GM19452 (cell line): ENCODE measurements around the gene HOXB8.

Experiments used
- ATAC-seq: cut with Tn5 transposase; IDR thresholded peaks from one replicate; pipeline ENCODE4 v1.9.1; 2021; ENCODE audit not compliant: unreplicated experiment

The HOXB8 gene

DNA sequence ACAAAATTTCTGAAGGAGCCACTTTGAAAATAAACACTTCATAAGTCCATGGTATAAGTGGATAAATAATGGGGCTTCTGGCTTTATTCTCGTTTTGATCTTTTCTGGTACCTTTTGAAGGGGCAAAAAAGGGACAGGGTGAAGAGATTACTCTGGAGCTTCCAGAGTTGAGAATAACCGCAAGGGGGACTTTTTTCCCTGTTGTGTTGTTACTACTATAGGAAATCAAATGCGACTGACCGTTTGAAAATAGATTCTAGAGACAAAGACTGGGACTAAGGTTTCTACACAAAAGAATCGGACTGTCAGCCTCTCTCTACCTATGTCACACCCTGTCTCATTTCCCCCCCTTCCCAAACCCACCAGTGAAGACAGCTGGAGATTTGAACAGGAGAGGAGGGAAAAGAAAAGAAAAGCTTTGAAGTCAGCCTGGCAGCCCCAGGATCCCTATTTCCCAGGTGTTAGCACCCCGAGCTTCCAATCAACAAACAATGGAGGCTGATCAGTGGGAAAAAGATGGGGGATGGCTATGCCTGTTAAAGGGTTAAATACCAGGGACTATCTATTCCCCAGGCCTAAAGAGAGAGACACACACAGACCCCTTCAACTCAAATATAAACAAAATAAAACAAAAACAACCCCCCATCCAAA, 45.3 kb downstream of the HOXB8 start:
- no peak for ATAC-seq

DNA sequence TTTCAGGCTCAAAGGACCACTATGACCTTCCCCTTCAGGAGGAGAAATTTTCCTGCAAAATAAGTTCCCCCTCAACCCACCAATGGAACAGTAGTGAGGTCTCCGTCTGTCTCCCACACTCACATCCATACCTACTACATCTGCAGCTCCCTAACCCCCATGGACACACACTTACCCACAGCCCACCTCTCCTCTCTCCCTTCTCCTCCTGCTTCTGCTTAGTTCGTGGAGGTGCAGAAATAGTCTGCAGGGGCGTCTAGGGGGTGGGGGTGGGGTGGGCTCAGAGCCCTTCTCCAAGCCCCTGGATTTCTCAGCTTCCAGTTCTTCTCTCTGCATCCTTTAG, 45.9 kb downstream of the HOXB8 start:
- ATAC-seq = no peak

- no peak for ATAC-seq
These were observed 46.4 kb downstream of the HOXB8 start for GRCh38 chr17:48568499-48569239.

DNA sequence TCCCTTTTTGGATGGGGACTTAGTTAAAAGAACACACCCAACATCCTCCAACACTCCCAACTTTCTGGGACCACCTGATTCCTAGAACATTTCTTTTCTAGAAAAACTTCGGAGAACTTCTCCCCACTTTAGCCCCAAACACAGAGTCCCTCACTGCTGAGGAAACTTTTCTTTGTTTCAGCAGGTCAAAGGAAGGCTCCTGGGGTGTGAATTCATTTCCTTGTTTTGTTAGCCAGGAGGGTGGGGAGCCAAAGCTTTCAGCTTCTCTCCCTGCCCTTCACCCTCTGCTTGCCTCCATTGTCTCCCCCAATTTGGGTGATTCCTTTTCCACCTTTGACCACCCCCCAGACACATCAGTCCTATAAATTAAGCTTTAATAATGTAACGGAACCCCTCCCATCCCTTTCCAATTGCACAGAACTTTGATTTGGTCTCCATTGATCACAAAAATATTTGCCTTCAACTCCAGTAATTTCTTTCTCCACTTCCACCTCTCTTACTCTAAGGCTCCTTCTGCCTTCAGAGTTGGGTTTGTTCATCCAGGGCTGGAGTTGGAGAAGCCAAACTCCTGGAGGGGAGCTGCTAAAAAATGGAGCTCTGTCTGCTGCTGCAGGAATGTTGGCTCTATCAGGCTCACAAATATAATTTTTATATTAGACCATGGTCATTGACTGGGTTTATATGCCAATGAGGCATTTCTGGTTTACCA, 47.3 kb downstream of the HOXB8 start:
- no peak for ATAC-seq

GRCh38 chr17:48567209-48567608, 47.9 kb downstream of the HOXB8 start:
- no peak for ATAC-seq

- no peak for ATAC-seq
These were observed 48.4 kb downstream of the HOXB8 start for GRCh38 chr17:48566717-48567116.

- no peak for ATAC-seq
These were observed 49.0 kb downstream of the HOXB8 start for GRCh38 chr17:48565925-48566710.

DNA sequence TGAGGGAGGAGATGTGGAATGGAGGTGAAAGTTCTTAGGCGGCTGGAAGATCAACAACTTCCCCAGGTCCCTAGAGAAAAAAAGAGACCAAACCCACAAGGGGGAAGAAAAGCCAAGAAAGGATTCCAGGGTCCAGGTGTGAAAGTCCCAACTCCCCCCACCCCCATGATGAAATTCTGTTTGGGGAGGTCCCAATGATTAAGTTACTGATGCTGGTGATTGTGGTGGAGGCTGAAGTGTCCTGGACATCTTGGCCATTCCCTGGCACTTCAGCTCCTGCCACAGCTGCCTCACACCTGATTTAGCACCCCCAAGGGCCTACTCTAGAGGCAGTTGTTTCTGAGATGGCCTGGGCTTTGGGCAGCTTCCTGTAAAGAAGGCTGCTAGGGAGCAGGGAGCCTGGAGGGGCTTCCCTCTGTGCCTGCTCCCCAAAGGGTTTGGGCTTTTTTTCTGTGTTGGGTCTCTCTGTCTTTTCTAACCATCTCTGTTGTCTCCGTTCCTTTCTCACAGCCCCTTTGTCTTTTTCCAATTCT, 50.0 kb downstream of the HOXB8 start:
- ATAC-seq = no peak

DNA sequence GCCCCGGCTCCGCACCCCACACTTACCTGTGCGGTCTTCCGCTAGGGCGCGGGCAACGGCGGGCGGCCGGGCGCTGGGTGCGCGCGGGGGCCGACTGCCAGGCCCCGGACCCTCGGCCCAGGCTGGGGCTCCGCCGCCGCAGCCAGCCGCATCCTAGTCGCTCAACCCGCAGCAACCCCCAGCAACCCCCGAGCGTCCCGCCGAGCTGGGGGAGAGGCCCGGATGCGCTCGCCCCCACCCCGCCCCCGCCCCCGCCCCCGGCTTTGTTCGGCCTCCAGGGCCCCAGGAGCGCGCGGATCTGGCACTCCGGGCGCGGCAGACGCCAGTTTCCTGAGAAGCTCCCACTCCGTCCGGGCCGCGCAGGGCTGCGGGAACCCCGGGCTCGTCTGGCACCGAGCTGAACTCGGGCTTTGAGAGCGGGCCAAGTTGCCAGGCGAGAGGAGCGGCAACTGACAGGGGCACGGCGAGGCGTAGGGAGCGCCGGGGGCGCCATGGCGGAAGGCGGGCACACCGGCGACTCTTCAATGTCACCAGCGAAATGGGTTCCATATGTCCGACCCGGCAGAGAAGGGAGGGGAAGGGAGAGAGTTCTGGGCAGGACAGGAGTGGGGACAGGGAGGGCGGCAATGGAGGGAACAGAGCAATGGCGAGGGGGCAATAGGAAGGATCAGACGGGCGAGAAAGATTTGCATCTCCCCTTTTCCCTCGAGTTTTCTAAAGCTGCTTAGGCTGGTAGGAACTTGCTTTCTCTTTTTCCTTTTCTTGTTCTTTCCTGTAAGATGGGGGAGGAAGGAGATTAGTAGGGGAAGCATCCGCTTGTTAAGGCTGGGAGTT, 50.7 kb downstream of the HOXB8 start:
- ATAC-seq = no peak

DNA sequence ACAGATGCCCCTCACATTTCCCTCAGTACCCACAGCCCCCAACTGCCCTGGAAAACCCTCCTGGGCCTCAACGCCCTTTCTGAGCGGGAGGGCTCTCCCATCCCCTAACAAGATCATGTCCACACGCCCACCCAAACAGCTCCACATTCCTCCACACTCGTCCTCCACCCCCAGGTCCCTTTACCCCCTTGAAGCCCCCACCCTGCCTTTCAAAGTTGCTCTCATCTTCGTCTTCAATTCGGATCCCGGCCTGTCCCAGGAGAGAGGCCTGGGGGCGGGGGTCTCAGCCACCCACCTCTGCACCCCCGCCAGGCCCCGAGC, 51.3 kb downstream of the HOXB8 start:
- ATAC-seq = no peak

GRCh38 chr17:48563385-48563838, 51.7 kb downstream of the HOXB8 start:
- ATAC-seq = no peak

GRCh38 chr17:48562934-48563333, 52.2 kb downstream of the HOXB8 start:
- ATAC-seq = no peak
